ENCODE measurements around the gene AURKA.

DNA sequence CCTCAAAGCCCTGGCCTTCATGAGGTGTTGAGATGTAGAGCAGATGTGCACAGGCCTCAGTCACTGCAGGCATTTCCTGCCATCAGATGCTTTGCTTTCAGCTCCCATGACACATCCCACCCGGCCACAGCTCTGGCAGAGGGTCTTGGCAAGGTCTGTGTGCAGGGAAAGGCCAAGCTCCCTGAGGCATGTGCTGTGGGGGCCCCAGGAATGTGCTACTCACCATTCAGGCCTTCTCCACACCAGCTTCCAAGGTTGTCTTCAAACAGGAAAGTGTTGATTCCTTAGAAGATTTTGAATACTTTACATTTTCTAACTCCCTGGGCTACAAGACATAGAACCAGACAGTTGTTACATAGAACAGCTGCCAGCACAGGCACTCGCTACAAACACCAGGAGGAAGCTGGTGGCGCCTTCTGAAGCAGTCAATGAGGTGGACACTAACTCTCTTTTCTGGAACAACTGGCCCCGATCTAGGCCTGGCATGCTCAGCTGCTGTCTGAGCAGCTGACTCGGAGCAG is 47.8 kb upstream of the AURKA start:
- TF ChIP-seq GATA2 (IDR thresholded peaks at IDR 0.05; ENCODE audit: low read depth, low read length) (no peak), GATA3 (IDR thresholded peaks at IDR 0.05; ENCODE audit: low read depth, low read length) (no peak)
